Measurements from ENCODE around the gene SLC27A5. TPM values are rescaled to one million over a fixed set of nuclear protein-coding genes. Genes with fewer than 3 reads are reported as not detected.
A peak's percentile ranks its signal among the peaks of the same experiment; 100 is the strongest.

SLC27A5 gene
- polyA plus RNA-seq, 2 of the 4 experiments (the other 2 are of a cell fraction), result 30.2 to 37.8 TPM

DNA sequence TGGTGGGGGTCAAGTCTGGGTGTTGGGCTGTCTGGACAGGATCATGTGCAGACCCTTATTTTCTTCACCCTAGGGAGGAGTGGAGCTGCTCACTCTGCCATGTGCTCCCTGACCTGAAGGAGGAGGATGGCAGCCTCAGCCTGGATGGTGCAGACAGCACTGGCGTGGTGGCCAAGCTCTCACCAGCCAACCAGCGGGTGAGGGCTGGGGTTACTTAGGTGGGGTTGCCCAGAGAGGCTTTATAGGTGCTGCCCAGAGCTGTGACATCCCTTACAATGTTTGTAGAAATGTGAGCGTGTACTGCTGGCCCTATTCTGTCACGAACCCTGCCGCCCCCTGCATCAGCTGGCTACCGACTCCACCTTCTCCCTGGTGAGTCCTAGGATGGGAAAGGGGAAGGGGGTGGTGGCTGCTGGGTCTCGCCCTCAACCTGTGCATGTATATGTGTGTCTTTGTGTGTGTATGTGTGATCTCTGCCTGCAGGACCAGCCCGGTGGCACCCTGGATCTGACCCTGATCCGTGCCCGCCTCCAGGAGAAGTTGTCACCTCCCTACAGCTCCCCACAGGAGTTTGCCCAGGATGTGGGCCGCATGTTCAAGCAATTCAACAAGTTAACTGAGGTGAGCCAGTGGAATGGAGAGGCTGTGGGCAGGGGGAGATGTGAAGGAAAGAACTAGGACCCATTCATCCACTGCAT lies 38.0 kb upstream of the SLC27A5 start:
- Histone ChIP-seq H3K4me2 (no peak overlapping the region), H3K9me3 (no peaks in the 10 kb centered on the region), H3K4me3 (no peak overlapping the region), H3K27ac (no peak overlapping the region), H3K4me1 (peaks cover 27% of the 10 kb centered on the region; the same call in 2 of the 3 replicates)
- WGBS (ENCODE audit: missing lambda C conversion rate), result 95% methylated on average over 10 of the region's 11 CpGs
- TF ChIP-seq, protein P1, sequence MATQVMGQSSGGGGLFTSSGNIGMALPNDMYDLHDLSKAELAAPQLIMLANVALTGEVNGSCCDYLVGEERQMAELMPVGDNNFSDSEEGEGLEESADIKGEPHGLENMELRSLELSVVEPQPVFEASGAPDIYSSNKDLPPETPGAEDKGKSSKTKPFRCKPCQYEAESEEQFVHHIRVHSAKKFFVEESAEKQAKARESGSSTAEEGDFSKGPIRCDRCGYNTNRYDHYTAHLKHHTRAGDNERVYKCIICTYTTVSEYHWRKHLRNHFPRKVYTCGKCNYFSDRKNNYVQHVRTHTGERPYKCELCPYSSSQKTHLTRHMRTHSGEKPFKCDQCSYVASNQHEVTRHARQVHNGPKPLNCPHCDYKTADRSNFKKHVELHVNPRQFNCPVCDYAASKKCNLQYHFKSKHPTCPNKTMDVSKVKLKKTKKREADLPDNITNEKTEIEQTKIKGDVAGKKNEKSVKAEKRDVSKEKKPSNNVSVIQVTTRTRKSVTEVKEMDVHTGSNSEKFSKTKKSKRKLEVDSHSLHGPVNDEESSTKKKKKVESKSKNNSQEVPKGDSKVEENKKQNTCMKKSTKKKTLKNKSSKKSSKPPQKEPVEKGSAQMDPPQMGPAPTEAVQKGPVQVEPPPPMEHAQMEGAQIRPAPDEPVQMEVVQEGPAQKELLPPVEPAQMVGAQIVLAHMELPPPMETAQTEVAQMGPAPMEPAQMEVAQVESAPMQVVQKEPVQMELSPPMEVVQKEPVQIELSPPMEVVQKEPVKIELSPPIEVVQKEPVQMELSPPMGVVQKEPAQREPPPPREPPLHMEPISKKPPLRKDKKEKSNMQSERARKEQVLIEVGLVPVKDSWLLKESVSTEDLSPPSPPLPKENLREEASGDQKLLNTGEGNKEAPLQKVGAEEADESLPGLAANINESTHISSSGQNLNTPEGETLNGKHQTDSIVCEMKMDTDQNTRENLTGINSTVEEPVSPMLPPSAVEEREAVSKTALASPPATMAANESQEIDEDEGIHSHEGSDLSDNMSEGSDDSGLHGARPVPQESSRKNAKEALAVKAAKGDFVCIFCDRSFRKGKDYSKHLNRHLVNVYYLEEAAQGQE (IDR thresholded peaks at IDR 0.05), result no peak
- no peak for TF ChIP-seq HDAC2 (IDR thresholded peaks at IDR 0.05)
- ChIA-PET CTCF (interaction anchor here (13.8 kb wide), 1 partner anchor 30 kb away, joined by 222 read pairs; the partner anchor contains the start of gene ZBTB45), POLR2A (interaction anchor here (0.6 to 6.8 kb wide), 3 partner anchors 10 to 36 kb away, joined by 3 to 85 read pairs (median 3); partner anchors contain the start of gene ZBTB45)
- FAIRE-seq, result no peak
- DNase-seq (ENCODE audit: low read depth in 1 of 2, low spot score in 1 of 2), result no peak
- ATAC-seq, result no peak

DNA sequence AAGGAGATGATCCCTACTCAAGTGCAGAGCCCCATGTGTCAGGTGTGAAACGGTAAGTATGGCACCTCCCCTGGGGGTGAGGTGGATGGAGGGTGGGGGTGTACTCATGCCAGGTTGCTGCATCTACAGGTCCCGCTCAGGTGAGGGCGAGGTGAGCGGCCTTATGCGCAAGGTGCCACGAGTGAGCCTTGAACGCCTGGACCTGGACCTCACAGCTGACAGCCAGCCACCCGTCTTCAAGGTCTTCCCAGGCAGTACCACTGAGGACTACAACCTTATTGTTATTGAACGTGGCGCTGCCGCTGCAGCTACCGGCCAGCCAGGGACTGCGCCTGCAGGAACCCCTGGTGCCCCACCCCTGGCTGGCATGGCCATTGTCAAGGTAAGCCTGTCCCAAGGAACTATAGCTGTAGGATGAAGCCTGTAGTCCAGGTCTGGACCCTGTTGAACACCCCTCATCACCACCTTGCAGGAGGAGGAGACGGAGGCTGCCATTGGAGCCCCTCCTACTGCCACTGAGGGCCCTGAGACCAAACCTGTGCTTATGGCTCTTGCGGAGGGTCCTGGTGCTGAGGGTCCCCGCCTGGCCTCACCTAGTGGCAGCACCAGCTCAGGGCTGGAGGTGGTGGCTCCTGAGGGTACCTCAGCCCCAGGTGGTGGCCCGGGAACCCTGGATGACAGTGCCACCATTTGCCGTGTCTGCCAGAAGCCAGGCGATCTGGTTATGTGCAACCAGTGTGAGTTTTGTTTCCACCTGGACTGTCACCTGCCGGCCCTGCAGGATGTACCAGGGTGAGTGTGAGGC lies 37.3 kb upstream of the SLC27A5 start:
- POLR2A ChIA-PET, result interaction anchor here (0.6 to 6.8 kb wide), 2 partner anchors 10 to 28 kb away, joined by 3 to 85 read pairs; partner anchors contain the start of gene ZBTB45

DNA sequence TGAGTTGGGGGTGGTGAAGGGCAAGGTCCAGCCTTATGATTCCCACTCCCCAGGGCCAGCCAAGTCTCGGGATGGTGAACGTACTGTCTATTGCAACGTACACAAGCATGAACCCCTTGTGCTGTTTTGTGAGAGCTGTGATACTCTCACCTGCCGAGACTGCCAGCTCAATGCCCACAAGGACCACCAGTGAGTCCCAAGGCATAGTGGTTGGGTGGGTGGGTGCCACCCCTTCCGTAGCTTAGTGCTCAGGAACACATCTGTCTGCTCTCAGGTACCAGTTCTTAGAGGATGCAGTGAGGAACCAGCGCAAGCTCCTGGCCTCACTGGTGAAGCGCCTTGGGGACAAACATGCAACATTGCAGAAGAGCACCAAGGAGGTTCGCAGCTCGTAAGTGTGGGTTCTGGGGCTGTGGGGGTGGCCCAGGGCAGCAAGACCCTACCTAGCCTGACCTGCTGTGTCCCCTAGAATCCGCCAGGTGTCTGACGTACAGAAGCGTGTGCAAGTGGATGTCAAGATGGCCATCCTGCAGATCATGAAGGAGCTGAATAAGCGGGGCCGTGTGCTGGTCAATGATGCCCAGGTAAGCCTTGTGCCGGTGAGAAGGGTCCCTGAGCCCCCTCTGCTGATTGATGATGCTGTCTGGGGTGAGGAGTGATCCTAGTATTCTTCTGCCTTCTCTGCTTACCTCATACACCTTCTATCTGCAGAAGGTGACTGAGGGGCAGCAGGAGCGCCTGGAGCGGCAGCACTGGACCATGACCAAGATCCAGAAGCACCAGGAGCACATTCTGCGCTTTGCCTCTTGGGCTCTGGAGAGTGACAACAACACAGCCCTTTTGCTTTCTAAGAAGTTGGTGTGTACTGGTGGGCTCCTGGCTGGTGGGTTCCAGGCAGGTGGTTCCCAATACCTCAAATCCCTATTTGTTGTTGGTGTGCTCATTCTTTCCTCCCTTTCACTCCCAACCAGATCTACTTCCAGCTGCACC lies 35.8 kb upstream of the SLC27A5 start:
- TF ChIP-seq MYC (IDR thresholded peaks at IDR 0.05; ENCODE audit: borderline replicate concordance, low read length), result no peak
- TF ChIP-seq, protein P2, sequence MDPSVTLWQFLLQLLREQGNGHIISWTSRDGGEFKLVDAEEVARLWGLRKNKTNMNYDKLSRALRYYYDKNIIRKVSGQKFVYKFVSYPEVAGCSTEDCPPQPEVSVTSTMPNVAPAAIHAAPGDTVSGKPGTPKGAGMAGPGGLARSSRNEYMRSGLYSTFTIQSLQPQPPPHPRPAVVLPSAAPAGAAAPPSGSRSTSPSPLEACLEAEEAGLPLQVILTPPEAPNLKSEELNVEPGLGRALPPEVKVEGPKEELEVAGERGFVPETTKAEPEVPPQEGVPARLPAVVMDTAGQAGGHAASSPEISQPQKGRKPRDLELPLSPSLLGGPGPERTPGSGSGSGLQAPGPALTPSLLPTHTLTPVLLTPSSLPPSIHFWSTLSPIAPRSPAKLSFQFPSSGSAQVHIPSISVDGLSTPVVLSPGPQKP (IDR thresholded peaks at IDR 0.05; ENCODE audit: low read depth, low read length), result no peak
- ATAC-seq (no peak), FAIRE-seq (no peak), DNase-seq (ENCODE audit: low read depth in 1 of 2, low spot score in 1 of 2) (no peak)
- H3K4me1 ChIP-seq, result peaks cover 23% of the 10 kb centered on the region
- peak overlapping the region; percentile 95 for H3K4me2 ChIP-seq
- no peaks in the 10 kb centered on the region for H3K9me3 ChIP-seq
- WGBS (ENCODE audit: missing lambda C conversion rate), result 94% methylated on average over 18 of the region's 18 CpGs
- CTCF ChIA-PET, result interaction anchor here (13.8 kb wide), 1 partner anchor 28 kb away, joined by 222 read pairs; the partner anchor contains the start of gene ZBTB45
- no peak overlapping the region for H3K27ac ChIP-seq
- H3K4me3 ChIP-seq, result no peak overlapping the region
- POLR2A ChIA-PET, result interaction anchor here (1.9 kb wide), 1 partner anchor 27 kb away, joined by 7 read pairs; the partner anchor contains the start of gene ZBTB45

More for the DNA sequence above, 37.3 kb upstream of the SLC27A5 start:
- FAIRE-seq (no peak), ATAC-seq (no peak), DNase-seq (ENCODE audit: low read depth in 1 of 2, low spot score in 1 of 2) (no peak)
- Histone ChIP-seq H3K27ac (no peak overlapping the region), H3K4me3 (no peak overlapping the region), H3K4me2 (no peak overlapping the region), H3K9me3 (no peaks in the 10 kb centered on the region), H3K4me1 (peaks cover 27% of the 10 kb centered on the region; the same call in 2 of the 3 replicates)
- CTCF ChIA-PET, result interaction anchor here (0.7 to 13.8 kb wide), 2 partner anchors 29 to 32 kb away, joined by 3 to 222 read pairs; partner anchors contain the start of gene ZBTB45
- 95% methylated on average over 18 of the region's 20 CpGs for WGBS (ENCODE audit: missing lambda C conversion rate)
- no peak for TF ChIP-seq JUN (IDR thresholded peaks at IDR 0.05)
- TF ChIP-seq, protein P3, sequence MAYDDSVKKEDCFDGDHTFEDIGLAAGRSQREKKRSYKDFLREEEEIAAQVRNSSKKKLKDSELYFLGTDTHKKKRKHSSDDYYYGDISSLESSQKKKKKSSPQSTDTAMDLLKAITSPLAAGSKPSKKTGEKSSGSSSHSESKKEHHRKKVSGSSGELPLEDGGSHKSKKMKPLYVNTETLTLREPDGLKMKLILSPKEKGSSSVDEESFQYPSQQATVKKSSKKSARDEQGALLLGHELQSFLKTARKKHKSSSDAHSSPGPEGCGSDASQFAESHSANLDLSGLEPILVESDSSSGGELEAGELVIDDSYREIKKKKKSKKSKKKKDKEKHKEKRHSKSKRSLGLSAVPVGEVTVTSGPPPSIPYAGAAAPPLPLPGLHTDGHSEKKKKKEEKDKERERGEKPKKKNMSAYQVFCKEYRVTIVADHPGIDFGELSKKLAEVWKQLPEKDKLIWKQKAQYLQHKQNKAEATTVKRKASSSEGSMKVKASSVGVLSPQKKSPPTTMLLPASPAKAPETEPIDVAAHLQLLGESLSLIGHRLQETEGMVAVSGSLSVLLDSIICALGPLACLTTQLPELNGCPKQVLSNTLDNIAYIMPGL (CRISPR knock-in tag; IDR thresholded peaks at IDR 0.05; ENCODE audit: borderline replicate concordance), result no peak

All from A549 (cell line).